ENCODE measurements around the gene NUDT8. TPM values are rescaled to one million over a fixed set of nuclear protein-coding genes. Genes with fewer than 3 reads are reported as not detected.
"Not testable (repeated sequence)": the region's sequence is repeated elsewhere in the genome, so short reads cannot be mapped to it uniquely, and the experiment has no call there.

Gene NUDT8
- total and polyA plus RNA-seq, 3 experiments from 2014 or later: 3.5 to 27.9 (median 26.2) TPM

GRCh38 chr11:67663532-67664212, 33.9 kb upstream of the NUDT8 start:
- CTCF ChIA-PET: interaction anchor here (0.8 kb wide), 1 partner anchor 34 kb away, joined by 3 read pairs; the partner anchor contains the start of gene NUDT8
- no peaks in the 10 kb centered on the region for H3K4me1 ChIP-seq (ENCODE audit: insufficient read depth, low read length)
- no peak overlapping the region for H3K27ac Mint-ChIP-seq

GRCh38 chr11:67662835-67663531, 33.2 kb upstream of the NUDT8 start:
- CTCF ChIA-PET: interaction anchor here (0.8 to 6.5 kb wide), 2 partner anchors 33 kb away, joined by 3 to 88 read pairs; partner anchors contain the start of gene NUDT8

More at GRCh38 chr11:67663532-67664212, 33.9 kb upstream of the NUDT8 start:
- POLR2A ChIA-PET: no interaction called here
- Mint-ChIP-seq H3K27me3 (no peaks in the 10 kb centered on the region), H3K36me3 (no peaks in the 10 kb centered on the region), H3K4me3 (no peak overlapping the region), H3K4me1 (peaks cover 0 to 7% (median 7%) of the 10 kb centered on the region in 3 donors), H3K9me3 (no peaks in the 10 kb centered on the region)
- Histone ChIP-seq H3K9me3 (ENCODE audit: low read length) (no peaks in the 10 kb centered on the region), H3K27me3 (ENCODE audit: insufficient read depth, low read length, poor library complexity, severe bottlenecking) (no peaks in the 10 kb centered on the region), H3K36me3 (ENCODE audit: insufficient read depth, low read length) (no peaks in the 10 kb centered on the region), H3K27ac (ENCODE audit: low read depth, low read length) (no peak overlapping the region), H3K4me3 (ENCODE audit: low read length) (no peak overlapping the region)
- no peak for DNase-seq

DNA sequence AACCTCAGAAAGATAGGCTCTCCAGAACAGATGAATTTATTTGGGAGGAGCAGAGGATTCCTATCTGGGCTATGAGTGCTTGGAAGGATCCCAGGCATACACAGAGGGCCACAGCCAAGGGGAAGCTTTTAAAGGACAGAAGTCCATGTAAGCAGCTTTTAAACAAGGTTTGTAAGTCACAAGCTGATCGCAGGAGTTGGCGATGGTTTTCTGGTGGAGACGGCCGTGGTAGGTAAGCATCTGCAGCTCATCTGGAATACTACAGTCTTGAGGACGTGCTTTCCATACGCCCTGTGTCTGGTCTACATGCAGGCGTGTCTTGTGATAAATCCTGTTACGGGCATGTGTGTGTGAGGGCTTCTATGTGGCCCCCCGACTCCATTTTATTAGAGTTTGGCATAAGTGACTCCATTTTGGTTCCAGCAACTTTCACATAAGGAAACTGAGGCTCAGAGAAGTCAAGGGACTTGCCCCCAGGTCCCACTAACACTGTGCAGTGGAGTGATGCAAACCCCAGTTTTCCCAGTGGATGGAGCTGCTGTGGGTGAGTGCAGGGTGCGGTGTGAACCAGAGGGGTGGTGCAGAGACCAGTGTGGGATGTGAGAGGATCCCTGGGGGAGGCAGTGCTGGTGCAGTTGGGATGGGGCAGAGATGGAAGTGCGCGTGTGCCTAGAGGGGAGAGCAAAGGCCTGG, 32.6 kb upstream of the NUDT8 start:
- Mint-ChIP-seq H3K9me3 (no peaks in the 10 kb centered on the region), H3K27ac (peak overlapping the region in 1 of 8 donors; percentile 58), H3K27me3 (no peaks in the 10 kb centered on the region), H3K36me3 (no peaks in the 10 kb centered on the region), H3K4me1 (peaks cover 0 to 10% (median 7%) of the 10 kb centered on the region in 3 donors), H3K4me3 (peak overlapping the region in 1 of 7 donors; percentile 40)
- ChIA-PET CTCF (interaction anchor here (1.6 to 6.5 kb wide), 2 partner anchors 14 to 33 kb away, joined by 8 to 88 read pairs; partner anchors contain the start of gene NUDT8), POLR2A (no interaction called here)
- DNase-seq: no peak
- H3K9me3 ChIP-seq (ENCODE audit: low read length): no peaks in the 10 kb centered on the region
- no peaks in the 10 kb centered on the region for H3K27me3 ChIP-seq (ENCODE audit: insufficient read depth, low read length, poor library complexity, severe bottlenecking)
- H3K27ac ChIP-seq (ENCODE audit: low read depth, low read length): no peak overlapping the region
- no peaks in the 10 kb centered on the region for H3K4me1 ChIP-seq (ENCODE audit: insufficient read depth, low read length)
- H3K4me3 ChIP-seq (ENCODE audit: low read length): no peak overlapping the region
- no peaks in the 10 kb centered on the region for H3K36me3 ChIP-seq (ENCODE audit: insufficient read depth, low read length)

More at GRCh38 chr11:67662835-67663531, 33.2 kb upstream of the NUDT8 start:
- H3K4me1 Mint-ChIP-seq: peaks cover 0 to 7% (median 7%) of the 10 kb centered on the region in 3 donors
- POLR2A ChIA-PET: no interaction called here
- H3K4me3 ChIP-seq (ENCODE audit: low read length): no peak overlapping the region
- H3K27me3 ChIP-seq (ENCODE audit: insufficient read depth, low read length, poor library complexity, severe bottlenecking): no peaks in the 10 kb centered on the region
- no peaks in the 10 kb centered on the region for H3K4me1 ChIP-seq (ENCODE audit: insufficient read depth, low read length)
- H3K9me3 ChIP-seq (ENCODE audit: low read length): no peaks in the 10 kb centered on the region
- no peaks in the 10 kb centered on the region for H3K9me3 Mint-ChIP-seq
- no peaks in the 10 kb centered on the region for H3K27me3 Mint-ChIP-seq
- no peaks in the 10 kb centered on the region for H3K36me3 Mint-ChIP-seq
- no peak for DNase-seq
- no peak overlapping the region for H3K27ac ChIP-seq (ENCODE audit: low read depth, low read length)
- no peak overlapping the region for H3K27ac Mint-ChIP-seq
- no peak overlapping the region for H3K4me3 Mint-ChIP-seq
- no peaks in the 10 kb centered on the region for H3K36me3 ChIP-seq (ENCODE audit: insufficient read depth, low read length)

DNA sequence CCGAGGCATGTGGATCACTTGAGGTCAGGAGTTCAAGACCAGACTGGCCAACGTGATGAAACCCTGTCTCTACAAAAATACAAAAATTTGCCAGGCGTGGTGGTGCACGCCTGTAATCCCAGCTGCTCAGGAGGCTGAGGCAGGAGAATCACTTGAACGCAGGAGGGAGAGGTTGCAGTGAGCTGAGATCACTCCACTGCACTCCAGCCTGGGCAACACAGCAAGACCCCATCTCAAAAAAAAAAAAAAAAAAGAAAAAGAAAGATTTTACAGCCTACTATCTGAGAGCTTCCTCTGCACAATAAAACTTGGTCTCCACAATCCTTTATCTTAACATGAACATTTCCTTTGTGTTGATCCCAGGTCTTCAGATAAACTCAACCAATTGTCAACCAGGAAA, 31.0 kb upstream of the NUDT8 start:
- H3K4me1 Mint-ChIP-seq: peaks cover 0 to 12% (median 7%) of the 10 kb centered on the region in 3 donors
- H3K4me3 Mint-ChIP-seq; H3K9me3 ChIP-seq (ENCODE audit: low read length); H3K9me3 Mint-ChIP-seq; H3K27ac Mint-ChIP-seq; H3K4me1 ChIP-seq (ENCODE audit: insufficient read depth, low read length); POLR2A ChIA-PET; H3K4me3 ChIP-seq (ENCODE audit: low read length); H3K27ac ChIP-seq (ENCODE audit: low read depth, low read length); H3K27me3 Mint-ChIP-seq; H3K27me3 ChIP-seq (ENCODE audit: insufficient read depth, low read length, poor library complexity, severe bottlenecking); H3K36me3 Mint-ChIP-seq; DNase-seq; H3K36me3 ChIP-seq (ENCODE audit: insufficient read depth, low read length): not testable (repeated sequence)
- CTCF ChIA-PET: interaction anchor here (1.6 to 6.5 kb wide), 2 partner anchors 12 to 31 kb away, joined by 8 to 88 read pairs; partner anchors contain the start of gene NUDT8

DNA sequence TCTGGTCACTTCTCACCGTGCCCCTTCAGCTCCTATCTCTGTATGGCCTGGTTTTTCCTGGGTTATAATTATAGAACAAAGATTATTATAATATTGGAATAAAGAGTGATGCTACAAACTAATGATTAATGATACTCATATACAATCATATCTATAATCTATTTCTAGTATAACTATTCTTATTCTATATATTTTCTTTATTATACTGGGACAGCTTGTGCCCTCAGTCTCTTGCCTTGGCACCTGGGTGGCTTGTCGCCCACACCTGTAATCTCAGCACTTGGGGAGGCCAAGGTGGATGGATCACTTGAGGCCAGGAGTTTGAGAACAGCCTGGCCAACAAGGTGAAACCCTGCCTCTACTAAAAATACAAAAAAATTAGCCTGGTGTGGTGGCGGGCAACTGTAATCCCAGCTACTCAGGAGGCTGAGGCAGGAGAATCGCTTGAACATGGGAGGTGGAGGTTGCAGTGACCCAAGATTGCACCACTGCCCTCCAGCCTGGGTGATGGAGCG, 30.0 kb upstream of the NUDT8 start:
- ChIA-PET CTCF (interaction anchor here (0.6 to 6.5 kb wide), 10 partner anchors 9 to 542 kb away, joined by 3 to 88 read pairs (median 4); partner anchors contain the start of genes ACY3, NUDT8 and TBX10), POLR2A (interaction anchor here (1.2 kb wide), 1 partner anchor 31 kb away, joined by 7 read pairs; the partner anchor contains the start of gene NUDT8)
- H3K27ac ChIP-seq (ENCODE audit: low read depth, low read length); H3K4me1 ChIP-seq (ENCODE audit: insufficient read depth, low read length); H3K36me3 Mint-ChIP-seq; H3K4me3 ChIP-seq (ENCODE audit: low read length); H3K4me3 Mint-ChIP-seq; H3K9me3 ChIP-seq (ENCODE audit: low read length); H3K27ac Mint-ChIP-seq; H3K27me3 Mint-ChIP-seq; DNase-seq; H3K36me3 ChIP-seq (ENCODE audit: insufficient read depth, low read length); H3K27me3 ChIP-seq (ENCODE audit: insufficient read depth, low read length, poor library complexity, severe bottlenecking); H3K9me3 Mint-ChIP-seq: not testable (repeated sequence)
- H3K4me1 Mint-ChIP-seq: peaks cover 0 to 12% (median 7%) of the 10 kb centered on the region in 3 donors

- Mint-ChIP-seq H3K27me3 (no peaks in the 10 kb centered on the region), H3K36me3 (no peaks in the 10 kb centered on the region), H3K27ac (peak overlapping the region in 1 of 8 donors; percentile 12), H3K4me1 (peaks cover 0 to 12% (median 7%) of the 10 kb centered on the region in 3 donors), H3K9me3 (no peaks in the 10 kb centered on the region), H3K4me3 (peak overlapping the region in 2 of 7 donors; percentile 23 to 58)
- Histone ChIP-seq H3K4me3 (ENCODE audit: low read length) (no peak overlapping the region), H3K36me3 (ENCODE audit: insufficient read depth, low read length) (no peaks in the 10 kb centered on the region), H3K4me1 (ENCODE audit: insufficient read depth, low read length) (no peaks in the 10 kb centered on the region), H3K27me3 (ENCODE audit: insufficient read depth, low read length, poor library complexity, severe bottlenecking) (no peaks in the 10 kb centered on the region), H3K27ac (ENCODE audit: low read depth, low read length) (no peak overlapping the region), H3K9me3 (ENCODE audit: low read length) (no peaks in the 10 kb centered on the region)
- no peak for DNase-seq
- ChIA-PET POLR2A (no interaction called here), CTCF (interaction anchor here (1.3 to 6.5 kb wide), 3 partner anchors 10 to 28 kb away, joined by 3 to 88 read pairs (median 6); partner anchors contain the start of gene NUDT8)
Measured at GRCh38 chr11:67657300-67657699, 27.6 kb upstream of the NUDT8 start.

- Mint-ChIP-seq H3K9me3 (no peaks in the 10 kb centered on the region), H3K27ac (peak overlapping the region in 1 of 8 donors; percentile 50), H3K27me3 (no peaks in the 10 kb centered on the region), H3K36me3 (no peaks in the 10 kb centered on the region), H3K4me1 (peaks cover 0 to 12% (median 7%) of the 10 kb centered on the region in 3 donors), H3K4me3 (peak overlapping the region in 1 of 7 donors; percentile 23)
- no peaks in the 10 kb centered on the region for H3K9me3 ChIP-seq (ENCODE audit: low read length)
- no peak overlapping the region for H3K4me3 ChIP-seq (ENCODE audit: low read length)
- POLR2A ChIA-PET: interaction anchor here (1.0 kb wide), 1 partner anchor 26 kb away, joined by 6 read pairs; the partner anchor contains the start of gene NUDT8
- DNase-seq: no peak
- no peaks in the 10 kb centered on the region for H3K27me3 ChIP-seq (ENCODE audit: insufficient read depth, low read length, poor library complexity, severe bottlenecking)
- CTCF ChIA-PET: interaction anchor here (1.6 to 6.5 kb wide), 2 partner anchors 27 to 42 kb away, joined by 3 to 88 read pairs; partner anchors contain the start of gene NUDT8
- no peak overlapping the region for H3K27ac ChIP-seq (ENCODE audit: low read depth, low read length)
- H3K4me1 ChIP-seq (ENCODE audit: insufficient read depth, low read length): no peaks in the 10 kb centered on the region
- H3K36me3 ChIP-seq (ENCODE audit: insufficient read depth, low read length): no peaks in the 10 kb centered on the region
Measured at GRCh38 chr11:67656278-67656922, 26.7 kb upstream of the NUDT8 start.
